GM15510 (cell line): Measurements from ENCODE around the gene CRB2.

Experiments used
- POLR2A ChIP-seq: IDR thresholded peaks from 3 replicates; pipeline ENCODE4 v1.6.1; 2011; ENCODE audit warnings: borderline replicate concordance; ENCODE audit not compliant: insufficient read length; ENCODE audit errors: extremely low read depth

The CRB2 gene

GRCh38 chr9:123339666-123340510 lies 16.1 kb upstream of the CRB2 start:
- no peak for TF ChIP-seq POLR2A

GRCh38 chr9:123341816-123342215 lies 14.2 kb upstream of the CRB2 start:
- TF ChIP-seq POLR2A = no peak

GRCh38 chr9:123342247-123342646 lies 13.8 kb upstream of the CRB2 start:
- TF ChIP-seq POLR2A = no peak

GRCh38 chr9:123343443-123344191 lies 12.4 kb upstream of the CRB2 start:
- peak; percentile 59 for TF ChIP-seq POLR2A

- TF ChIP-seq POLR2A = no peak
Measured at GRCh38 chr9:123344192-123344949, 11.6 kb upstream of the CRB2 start.

GRCh38 chr9:123345567-123345955 lies 10.4 kb upstream of the CRB2 start:
- TF ChIP-seq POLR2A = no peak

- TF ChIP-seq POLR2A = no peak
Measured at GRCh38 chr9:123346026-123346425, 10.0 kb upstream of the CRB2 start.

- no peak for TF ChIP-seq POLR2A
Measured at GRCh38 chr9:123346826-123347225, 9.2 kb upstream of the CRB2 start.

- no peak for TF ChIP-seq POLR2A
Measured at GRCh38 chr9:123347289-123348060, 8.5 kb upstream of the CRB2 start.

GRCh38 chr9:123348317-123348992 lies 7.5 kb upstream of the CRB2 start:
- TF ChIP-seq POLR2A = no peak

GRCh38 chr9:123349033-123349432 lies 7.0 kb upstream of the CRB2 start:
- TF ChIP-seq POLR2A = no peak

- TF ChIP-seq POLR2A = no peak
Measured at GRCh38 chr9:123349691-123350480, 6.1 kb upstream of the CRB2 start.
